Activated T-cell treated with anti-CD3 and anti-CD28 coated beads, Interleukin-2, amount 50 U/mL, for 1 hour (primary cell): Measurements from ENCODE around the gene RPL14.

Experiments
- DNase-seq: peaks from one replicate; pipeline ENCODE4 v3.0.0-alpha.2; 2020

The RPL14 gene

GRCh38 chr3:40463579-40463978, 6.4 kb downstream of the RPL14 start:
- no peak for DNase-seq

- DNase-seq, result no peak
Observed at GRCh38 chr3:40464339-40465110, 7.4 kb downstream of the RPL14 start.

- no peak for DNase-seq
Observed at GRCh38 chr3:40465111-40465407, 7.9 kb downstream of the RPL14 start.

GRCh38 chr3:40465456-40465855, 8.3 kb downstream of the RPL14 start:
- no peak for DNase-seq

DNA sequence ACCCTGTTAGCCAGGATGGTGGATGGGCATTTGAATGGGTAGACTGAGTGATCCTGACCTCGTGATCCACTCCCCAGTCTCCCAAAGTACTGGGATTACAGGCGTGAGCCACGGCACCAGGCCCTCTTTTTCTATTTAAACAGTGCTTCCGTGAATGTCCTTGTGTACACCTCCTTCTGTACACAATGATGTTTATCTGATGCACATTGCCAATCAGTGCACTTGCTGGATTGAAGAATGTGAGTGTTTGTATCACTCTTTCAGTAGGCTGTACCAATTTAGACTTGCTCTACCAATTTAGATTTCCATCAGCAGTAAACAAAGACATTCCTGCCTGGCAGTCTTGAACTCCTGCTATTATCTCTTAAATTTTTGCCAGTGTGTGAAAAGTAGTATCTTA, 10.9 kb downstream of the RPL14 start:
- DNase-seq, result no peak

DNA sequence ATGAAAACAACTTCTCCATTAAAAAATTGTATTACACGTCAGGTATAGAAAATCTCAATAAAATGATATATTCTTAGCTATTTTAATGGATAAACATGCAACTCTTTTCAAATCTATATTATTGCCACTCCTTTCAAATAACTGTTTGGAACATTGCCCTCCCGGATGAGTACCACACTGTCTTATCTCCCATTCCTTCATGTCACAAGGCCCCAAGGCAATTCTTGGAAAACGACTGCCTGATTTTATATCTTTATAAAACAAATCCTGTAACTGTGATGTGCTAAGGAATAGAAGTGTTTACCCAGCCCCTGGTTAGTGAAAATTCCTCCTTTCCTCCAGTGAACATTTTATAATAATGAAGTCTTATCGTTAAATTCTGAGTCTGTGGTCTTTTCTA, 13.6 kb downstream of the RPL14 start:
- no peak for DNase-seq

- DNase-seq, result peak; percentile 67
Observed at GRCh38 chr3:40476478-40477470, 19.6 kb downstream of the RPL14 start, which contains the start of gene ZNF619. Gene ZNF619, plus strand, starts transcription at chr3:40477122. Its CDS starts 858 bp downstream, at chr3:40477980.

- no peak for DNase-seq
Observed at GRCh38 chr3:40477666-40478065, 20.5 kb downstream of the RPL14 start.

GRCh38 chr3:40487172-40487571, 30.0 kb downstream of the RPL14 start:
- DNase-seq, result no peak

DNA sequence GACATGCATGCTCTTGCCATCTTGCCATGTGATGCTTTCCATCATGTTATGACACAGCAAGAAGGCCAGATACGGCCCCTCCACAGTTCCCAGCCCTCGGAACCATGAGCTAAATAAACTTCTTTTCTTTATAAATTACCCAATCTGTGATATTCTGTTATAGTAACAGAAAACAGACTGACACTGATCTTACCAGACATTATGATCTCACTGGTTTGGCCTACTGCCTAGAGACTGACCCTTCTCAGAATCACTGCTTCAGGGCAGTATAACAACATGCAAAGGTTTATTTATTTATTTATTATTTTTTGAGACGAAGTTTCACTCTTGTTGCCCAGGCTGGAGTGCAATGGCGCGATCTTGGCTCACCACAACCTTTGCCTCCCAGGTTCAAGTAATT, 33.8 kb downstream of the RPL14 start:
- DNase-seq, result no peak

DNA sequence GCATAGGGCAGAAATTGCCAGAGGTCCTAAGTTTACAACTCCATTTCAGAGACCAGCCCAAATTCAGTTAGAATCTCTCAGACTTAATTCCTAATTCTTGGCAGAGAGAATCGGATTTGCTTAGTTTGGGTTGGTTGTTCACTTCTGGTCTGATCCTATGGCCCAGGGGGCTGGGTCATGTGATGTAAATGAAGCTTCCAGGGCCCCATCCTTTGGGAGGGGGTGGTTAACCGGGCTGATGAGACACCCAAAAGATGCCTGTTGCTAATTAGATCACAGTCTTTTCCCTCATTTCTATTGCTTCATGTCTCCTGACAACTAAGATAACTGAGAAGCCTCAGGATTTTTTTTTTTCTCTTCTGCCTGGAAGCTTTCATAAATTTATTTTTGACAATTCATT, 37.6 kb downstream of the RPL14 start:
- DNase-seq, result no peak

DNA sequence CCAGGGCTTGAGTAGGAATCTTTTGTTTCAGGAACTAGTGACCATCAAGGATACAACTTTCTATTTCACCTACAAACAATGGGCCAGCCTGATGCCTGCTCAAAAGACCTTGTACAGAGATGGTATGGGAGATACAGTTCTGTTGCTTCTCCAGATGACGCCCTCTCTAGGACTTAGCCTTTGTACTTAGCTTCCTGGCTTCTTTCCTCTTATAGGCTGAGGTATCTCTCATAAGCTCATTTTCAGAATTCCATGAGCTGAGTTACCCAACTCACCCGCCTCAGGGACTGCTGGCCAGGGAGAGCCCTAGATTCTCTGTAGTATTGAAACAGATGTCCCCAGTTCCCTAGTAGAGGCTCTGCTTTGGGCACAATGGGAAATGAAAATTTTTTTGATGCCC, 40.1 kb downstream of the RPL14 start:
- DNase-seq, result no peak

GRCh38 chr3:40499952-40500351, 42.8 kb downstream of the RPL14 start:
- DNase-seq, result no peak

DNA sequence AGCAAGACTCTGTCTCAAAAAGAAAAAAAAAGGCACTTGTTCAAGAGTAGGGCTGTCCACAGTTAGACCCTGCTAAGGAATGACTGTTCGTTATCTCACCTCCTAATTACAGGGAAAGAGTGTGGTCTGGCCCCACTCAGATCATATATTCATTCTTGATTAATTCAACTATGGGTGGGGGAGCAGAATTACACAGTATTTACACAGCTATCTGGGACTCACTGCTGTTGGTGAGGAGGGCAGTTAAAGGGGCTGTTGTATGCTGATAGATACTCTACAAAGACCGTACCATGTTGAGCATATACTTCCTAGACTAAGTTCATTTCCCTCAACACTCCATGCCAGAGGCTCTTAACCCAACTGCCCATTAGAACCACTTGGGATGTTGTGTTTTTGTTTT, 44.9 kb downstream of the RPL14 start:
- no peak for DNase-seq

DNA sequence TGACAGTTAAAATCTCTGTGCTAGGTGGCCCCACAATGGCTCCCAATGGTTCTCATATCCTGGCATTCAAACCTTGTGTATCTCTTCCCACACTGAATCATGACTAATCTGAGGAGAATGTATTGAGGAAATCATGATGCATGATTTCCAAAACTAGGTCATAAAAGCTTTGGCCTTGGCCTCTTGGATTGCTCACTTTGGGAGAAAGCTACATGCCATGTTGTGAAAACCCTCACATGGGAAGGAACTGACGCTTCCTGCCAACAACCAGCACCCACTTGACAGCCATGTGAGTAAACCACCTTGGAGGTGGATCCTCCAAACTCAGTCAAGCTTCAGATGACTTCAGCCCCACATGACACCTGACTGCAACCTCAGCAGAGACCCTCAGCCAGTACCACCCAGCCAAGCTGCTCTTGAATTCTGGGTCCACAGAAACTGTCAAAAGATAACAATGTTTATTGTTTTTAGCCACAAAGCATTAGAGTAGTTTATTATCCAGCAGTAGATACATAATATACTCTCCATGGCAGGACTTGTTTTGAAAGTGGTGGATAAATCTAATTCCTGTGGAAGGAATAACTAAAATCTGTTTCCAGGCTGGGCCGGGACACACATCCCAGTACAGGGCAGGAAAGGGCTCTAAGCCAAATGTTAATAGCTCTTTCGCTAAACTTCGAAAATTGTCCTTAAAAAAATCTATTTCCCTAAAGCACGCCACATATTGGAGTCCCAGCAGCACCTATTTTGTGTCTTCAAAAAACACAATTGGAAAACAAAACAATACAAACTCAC, 47.7 kb downstream of the RPL14 start:
- no peak for DNase-seq

DNA sequence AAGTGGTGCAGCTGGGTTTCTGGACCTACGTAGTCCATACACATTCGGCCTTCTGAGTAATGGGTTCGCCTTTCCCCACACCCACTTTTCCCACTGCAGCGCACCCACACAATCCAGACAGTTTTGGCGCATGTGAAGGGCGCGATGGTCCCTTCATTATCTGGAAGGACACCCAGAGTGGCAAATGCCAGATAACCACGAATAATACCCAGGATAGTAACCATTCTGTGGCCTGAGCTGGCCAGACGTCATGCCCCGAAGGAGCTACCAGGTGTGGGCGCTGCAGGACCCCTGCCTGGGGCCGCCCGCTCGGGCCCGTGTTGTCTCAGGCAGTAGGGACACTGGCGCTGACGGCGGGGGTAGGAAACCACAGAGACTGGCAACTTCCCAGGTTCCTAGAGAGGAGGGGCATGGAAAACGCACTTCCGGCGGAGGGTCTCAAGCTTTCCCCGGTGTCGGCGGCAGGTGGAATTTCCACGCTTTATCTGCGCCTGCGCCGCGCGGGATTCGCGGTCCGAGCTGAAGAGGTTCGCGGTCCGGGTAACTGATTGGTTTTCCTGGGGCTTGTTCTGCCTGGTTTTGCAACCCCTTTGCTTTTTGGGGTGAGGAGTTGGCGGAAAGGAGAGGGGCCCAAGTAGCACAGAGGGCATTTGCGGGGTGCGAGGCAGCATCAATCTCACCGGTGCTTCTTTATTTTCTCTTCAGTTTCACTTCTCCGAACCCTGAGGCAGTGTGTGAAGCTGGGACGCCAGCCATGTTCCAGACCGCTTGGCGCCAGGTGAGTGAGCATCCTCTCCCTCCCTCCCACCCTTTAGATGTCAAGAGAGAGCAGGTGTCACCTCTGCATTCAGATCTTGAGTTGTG, 48.7 kb downstream of the RPL14 start, which contains the start of gene ZNF620:
Gene ZNF620 (plus strand): TSS at position 441 of the 864 bp plus-strand sequence. CDS start 314 bp downstream, at position 755.
- DNase-seq, result peak; percentile 63

GRCh38 chr3:40511031-40511718, 54.0 kb downstream of the RPL14 start:
- no peak for DNase-seq

GRCh38 chr3:40516201-40516600, 59.1 kb downstream of the RPL14 start:
- DNase-seq, result no peak

- no peak for DNase-seq
Observed at GRCh38 chr3:40518067-40518466, 60.9 kb downstream of the RPL14 start.
